NCI-H2196 (cell line): ENCODE data around the gene CFAP20DC.
"Not testable (repeated sequence)": the region's sequence is repeated elsewhere in the genome, so short reads cannot be mapped to it uniquely, and the experiment has no call there.

Source experiments
- DNase-seq: peaks from one replicate; lab custom pipeline; 2025; ENCODE audit not compliant: unreplicated experiment; lab: John Stamatoyannopoulos, UW

Gene CFAP20DC

GRCh38 chr3:58965865-58966264 is 84.0 kb downstream of the CFAP20DC start:
- no peak for DNase-seq

GRCh38 chr3:58963928-58964503 is 85.8 kb downstream of the CFAP20DC start:
- DNase-seq = no peak

GRCh38 chr3:58962816-58963215 is 87.0 kb downstream of the CFAP20DC start:
- no peak for DNase-seq

- no peak for DNase-seq
These were observed 87.7 kb downstream of the CFAP20DC start for GRCh38 chr3:58962040-58962651.

- DNase-seq = no peak
These were observed 94.5 kb downstream of the CFAP20DC start for GRCh38 chr3:58955308-58955707.

- DNase-seq = no peak
These were observed 96.5 kb downstream of the CFAP20DC start for GRCh38 chr3:58953288-58953687.

GRCh38 chr3:58952128-58952917 is 97.5 kb downstream of the CFAP20DC start:
- DNase-seq = no peak

- DNase-seq = no peak
These were observed 101.8 kb downstream of the CFAP20DC start for GRCh38 chr3:58948018-58948417.

GRCh38 chr3:58946875-58947274 is 103.0 kb downstream of the CFAP20DC start:
- DNase-seq = no peak

- DNase-seq = no peak
These were observed 111.8 kb downstream of the CFAP20DC start for GRCh38 chr3:58938057-58938456.

- DNase-seq = no peak
These were observed 125.2 kb downstream of the CFAP20DC start for GRCh38 chr3:58924578-58924977.

GRCh38 chr3:58900386-58900785 is 149.4 kb downstream of the CFAP20DC start:
- no peak for DNase-seq

GRCh38 chr3:58899953-58900298 is 149.9 kb downstream of the CFAP20DC start:
- no peak for DNase-seq

- DNase-seq = no peak
These were observed 150.5 kb downstream of the CFAP20DC start for GRCh38 chr3:58899159-58899952.

GRCh38 chr3:58898513-58898912 is 151.3 kb downstream of the CFAP20DC start:
- DNase-seq = no peak

- no peak for DNase-seq
These were observed 152.2 kb downstream of the CFAP20DC start for GRCh38 chr3:58897646-58898045.

- not testable (repeated sequence) for DNase-seq
These were observed 154.1 kb downstream of the CFAP20DC start for GRCh38 chr3:58895678-58896077.

- DNase-seq = not testable (repeated sequence)
These were observed 157.3 kb downstream of the CFAP20DC start for GRCh38 chr3:58892526-58892925.

- no peak for DNase-seq
These were observed 161.7 kb downstream of the CFAP20DC start for GRCh38 chr3:58888087-58888486.

GRCh38 chr3:58884453-58884852 is 165.4 kb downstream of the CFAP20DC start:
- no peak for DNase-seq

GRCh38 chr3:58880182-58880581 is 169.6 kb downstream of the CFAP20DC start:
- no peak for DNase-seq

GRCh38 chr3:58874795-58875194 is 175.0 kb downstream of the CFAP20DC start:
- DNase-seq = no peak
